K562 (cell line): ENCODE data around the gene SMARCB1. TPM values are rescaled to one million over a fixed set of nuclear protein-coding genes. Genes with fewer than 3 reads are reported as not detected.

Experiments used
- ATAC-seq: fragments of 200-7000 bp; cut with Tn5 transposase; 3 replicates; pipeline ENCODE4 v1.9.1; 2020; ENCODE audit warnings: moderate library complexity
- BruUV-seq: library from RNA; stranded (reverse); fragments of 400-500 nt; replicated peaks from 2 replicates; lab custom pipeline; 2021; lab: Mats Ljungman, UMichigan
- CTCF ChIA-PET: fragments of 300-600 bp; formaldehyde crosslinking; extraction: SDS; loops from one replicate; lab custom pipeline; 2021; ENCODE audit warnings: low intra/inter-chr PET ratio; lab: Yijun Ruan, JAX
- POLR2A ChIA-PET: fragments of 300-600, 350-650 bp; sonication (Branson Sonifier 250); formaldehyde crosslinking; extraction: SDS; loops from one replicate; lab custom pipeline; 2021; ENCODE audit warnings: antibody characterized with exemption, inconsistent platforms; lab: Yijun Ruan, JAX
- DNase-seq, 4 experiments: peaks; one replicate each; pipeline versions ENCODE4 v3.0.0 to v3.0.0-alpha.2; 2011 to 2018; ENCODE audit warnings: low spot score in 3 of 4, mixed read lengths in 3 of 4; ENCODE audit errors: extremely low read depth in 1 of 4
- FAIRE-seq: peaks from 2 replicates; lab custom pipeline; 2011; peaks lifted over from hg19 to GRCh38; lab: Jason Lieb, UNC
- H2AFZ ChIP-seq: 2 replicates; pipeline ENCODE4 v1.6.0; 2011; ENCODE audit warnings: low read depth, low read length, control low read depth, inconsistent platforms
- H3K27ac ChIP-seq: fragments of 200-600 bp; 3 replicates; pipeline ENCODE4 v1.8.0; 2011; ENCODE audit warnings: low read depth, mild to moderate bottlenecking, control low read depth, inconsistent platforms, low read length, moderate library complexity, mixed read lengths; ENCODE audit errors: extremely low read depth
- H3K27me3 ChIP-seq, 2 experiments: fragments of 300-600 bp in 1 of 2; 2 replicates in 1 of 2; 3 replicates in 1 of 2; pipeline versions ENCODE4 v1.6.0 to v1.8.0; 2011; ENCODE audit warnings: inconsistent platforms in 2 of 2, low read length in 2 of 2, mild to moderate bottlenecking in 1 of 2, mixed read lengths in 1 of 2, moderate library complexity in 1 of 2; ENCODE audit not compliant: control insufficient read depth in 2 of 2, insufficient read depth in 2 of 2
- H3K36me3 ChIP-seq: fragments of 300-600 bp; 3 replicates; pipeline ENCODE4 v1.8.0; 2011; ENCODE audit warnings: mild to moderate bottlenecking, low read length, inconsistent platforms; ENCODE audit not compliant: control insufficient read depth, insufficient read depth
- H3K4me1 ChIP-seq, 2 experiments: fragments of 200-600 bp in 1 of 2; replicated peaks in 1 of 2; 2 replicates in 1 of 2; 3 replicates in 1 of 2; pipeline versions ENCODE4 v1.5.1 to v1.8.0; 2011; ENCODE audit warnings: inconsistent platforms in 2 of 2, low read length in 2 of 2, mild to moderate bottlenecking in 1 of 2, mixed read lengths in 1 of 2, moderate library complexity in 1 of 2; ENCODE audit not compliant: control insufficient read depth in 2 of 2, insufficient read depth in 2 of 2
- H3K4me2 ChIP-seq: 2 replicates; pipeline ENCODE4 v1.6.1; 2011; ENCODE audit warnings: low read length, control low read depth, inconsistent platforms, mixed read lengths; ENCODE audit not compliant: insufficient read depth
- H3K4me3 ChIP-seq: fragments of 200-600 bp; sonication (generic), shearing (Covaris generic); 2 replicates; pipeline ENCODE4 v1.5.1; 2016; ENCODE audit warnings: control low read depth, inconsistent platforms
- H3K79me2 ChIP-seq: fragments of 200-600 bp; 3 replicates; pipeline ENCODE4 v1.8.0; 2011; ENCODE audit warnings: low read length, inconsistent platforms; ENCODE audit not compliant: control insufficient read depth, insufficient read depth
- H3K9ac ChIP-seq, 2 experiments: 2 replicates each; pipeline versions ENCODE4 v1.6.0 to v1.6.1; 2011; ENCODE audit warnings: low read depth in 2 of 2, low read length in 2 of 2, control low read depth in 1 of 2, inconsistent platforms in 1 of 2, mild to moderate bottlenecking in 1 of 2, mixed read lengths in 1 of 2; ENCODE audit not compliant: insufficient read depth in 1 of 2
- H3K9me1 ChIP-seq: one replicate; pipeline ENCODE4 v1.6.0; 2011; ENCODE audit warnings: inconsistent platforms, mild to moderate bottlenecking, low read length, moderate library complexity; ENCODE audit not compliant: control insufficient read depth, insufficient read depth
- H3K9me3 ChIP-seq: replicated peaks from 2 replicates; pipeline ENCODE4 v1.5.1; 2011; ENCODE audit warnings: low read depth, low read length, inconsistent platforms; ENCODE audit not compliant: control insufficient read depth, insufficient read depth
- H4K20me1 ChIP-seq: replicated peaks from 2 replicates; pipeline ENCODE4 v1.6.1; 2011; ENCODE audit warnings: low read length, inconsistent platforms, mixed read lengths; ENCODE audit not compliant: control insufficient read depth, insufficient read depth
- FUS ChIP-seq: fragments of 200-400 bp; formaldehyde crosslinking; optimal IDR thresholded peaks from 2 replicates; pipeline ENCODE3; 2017; ENCODE audit warnings: low read depth, low read length
- HNRNPK ChIP-seq: fragments of 200-400 bp; formaldehyde crosslinking; IDR thresholded peaks from one replicate; pipeline ENCODE4 v1.6.1; 2018; ENCODE audit warnings: mild to moderate bottlenecking, low read depth, low read length; ENCODE audit not compliant: poor library complexity, severe bottlenecking
- MTA1 ChIP-seq: fragments of 450-650 bp; IDR thresholded peaks from 2 replicates; pipeline ENCODE4 v1.6.1; 2017; ENCODE audit warnings: borderline replicate concordance
- MTA3 ChIP-seq: fragments of 450-650 bp; formaldehyde crosslinking; IDR thresholded peaks from 2 replicates; pipeline ENCODE4 v1.6.1; 2017; ENCODE audit warnings: mild to moderate bottlenecking, borderline replicate concordance
- MXI1 ChIP-seq: IDR thresholded peaks from 2 replicates; pipeline ENCODE4 v1.6.1; 2011; ENCODE audit warnings: low read depth, mild to moderate bottlenecking, improper control_type of control experiment, low read length
- NRF1 ChIP-seq, 2 experiments: fragments of 450-650 bp; IDR thresholded peaks in 1 of 2; conservative IDR thresholded peaks in 1 of 2; 2 replicates each; pipeline ENCODE4 v1.6.1; 2014; ENCODE audit warnings: mild to moderate bottlenecking in 2 of 2
- POLR2AphosphoS2 ChIP-seq: IDR thresholded peaks from 2 replicates; pipeline ENCODE4 v1.6.1; 2012; ENCODE audit warnings: low read length, improper control_type of control experiment
- SUPT5H ChIP-seq: fragments of 450-650 bp; IDR thresholded peaks from 2 replicates; pipeline ENCODE4 v1.6.1; 2016
- TEAD4 ChIP-seq, 2 experiments: sonication (generic) in 1 of 2; formaldehyde crosslinking in 1 of 2; IDR thresholded peaks; 2 replicates each; pipeline versions ENCODE4 v1.6.1 to v1.8.0; 2012 to 2022; ENCODE audit warnings: borderline replicate concordance in 1 of 2, inconsistent platforms in 1 of 2, low read length in 1 of 2, mild to moderate bottlenecking in 1 of 2, missing genetic modification reagents in 1 of 2
- ZNF282 ChIP-seq: sonication (generic); formaldehyde crosslinking; IDR thresholded peaks from 2 replicates; pipeline ENCODE4 v1.8.1; 2023; ENCODE audit warnings: missing genetic modification reagents
- WGBS: fragments of 100-300 bp; shearing (Covaris generic); methylation state at CpG from one replicate; pipeline ENCODE4 v1.1.6; 2016; ENCODE audit warnings: low coverage, mixed read lengths; ENCODE audit not compliant: insufficient coverage; ENCODE audit errors: missing lambda C conversion rate; 5-methylcytosine and 5-hydroxymethylcytosine counted together
- in situ Hi-C: fragments of 300-500 bp; cut with MboI; formaldehyde crosslinking; loops from 4 replicates; pipeline ENCODE4 v1.15.0; 2018; ENCODE audit warnings: inconsistent platforms, mixed read lengths
- intact Hi-C: fragments of 100-400 bp; cut with micrococcal nuclease; formaldehyde crosslinking; loops from 2 replicates; pipeline ENCODE4 v1.14.2; 2022
- polyA plus RNA-seq, 8 experiments: library from polyadenylated mRNA; depleted of rRNA in 4 of 8; stranded (reverse) in 5 of 8; unstranded in 3 of 8; fragments of >200 nt; fragmentation: Nextera tagmentation in 2 of 8; fragmentation: Illumina TruSeq in 1 of 8; extraction: Ambion mirVana in 2 of 8; extraction: Trizol in 1 of 8; gene quantifications; 2 replicates each; pipeline versions ENCODE4 v1.2.1 to v1.2.3, GENCODE V29; 2011 to 2014; ENCODE audit warnings: inconsistent platforms in 1 of 8, missing spikeins in 1 of 8
- total RNA-seq, 7 experiments: library from RNA; depleted of rRNA in 6 of 7; stranded (reverse); fragments of >200 nt in 6 of 7; fragmentation: Illumina TruSeq in 2 of 7; extraction: Trizol in 2 of 7; gene quantifications; 2 replicates each; pipeline versions ENCODE4 v1.2.1 to v1.2.3, GENCODE V29; 2011 to 2021; ENCODE audit warnings: low replicate concordance in 1 of 7
- TF ChIP-seq, protein P1 (sequence below): fragments of 450-650 bp; formaldehyde crosslinking; IDR thresholded peaks from 2 replicates; pipeline ENCODE4 v1.4.0; 2020; ENCODE audit warnings: mild to moderate bottlenecking, moderate library complexity
- TF ChIP-seq, protein P2 (sequence below): sonication (generic); formaldehyde crosslinking; IDR thresholded peaks from 2 replicates; pipeline ENCODE4 v1.8.0; 2023; ENCODE audit warnings: mild to moderate bottlenecking, missing genetic modification reagents
- TF ChIP-seq, protein P3 (sequence below): fragments of 450-650 bp; conservative IDR thresholded peaks from 2 replicates; pipeline ENCODE4 v1.6.1; 2016; ENCODE audit warnings: missing genetic modification characterization, low read depth, mild to moderate bottlenecking, missing compliant biosample characterization, moderate library complexity

Gene SMARCB1
- total and polyA plus RNA-seq, 9 of the 15 experiments (the other 6 are each of a cell fraction or from before 2014, with no cell fraction given) = 1.2 to 113 (median 65.4) TPM

DNA sequence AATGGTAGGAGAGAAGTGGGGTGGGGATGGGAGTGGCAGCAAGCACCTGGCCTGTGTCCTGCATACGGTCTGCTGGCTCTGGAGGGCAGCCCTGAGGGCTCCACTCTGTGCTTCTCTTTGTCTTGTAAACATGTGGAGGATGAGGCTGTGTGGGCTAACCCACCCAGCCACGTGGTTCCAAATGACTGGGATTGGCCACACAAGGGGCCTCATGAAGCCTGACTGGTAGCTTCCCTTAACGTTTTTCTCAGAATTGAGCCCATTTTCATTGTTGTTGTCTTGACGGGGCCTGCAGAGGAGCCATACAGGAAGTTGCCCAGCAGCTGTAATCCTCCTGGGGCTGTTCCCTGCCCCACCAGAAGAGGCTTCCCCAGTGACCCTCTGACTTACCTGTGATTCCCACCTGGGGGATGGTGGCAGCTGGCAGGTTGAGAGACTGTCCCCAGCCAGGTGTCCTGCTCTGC, 34.0 kb downstream of the SMARCB1 start (continued):
- TF ChIP-seq, protein P1, sequence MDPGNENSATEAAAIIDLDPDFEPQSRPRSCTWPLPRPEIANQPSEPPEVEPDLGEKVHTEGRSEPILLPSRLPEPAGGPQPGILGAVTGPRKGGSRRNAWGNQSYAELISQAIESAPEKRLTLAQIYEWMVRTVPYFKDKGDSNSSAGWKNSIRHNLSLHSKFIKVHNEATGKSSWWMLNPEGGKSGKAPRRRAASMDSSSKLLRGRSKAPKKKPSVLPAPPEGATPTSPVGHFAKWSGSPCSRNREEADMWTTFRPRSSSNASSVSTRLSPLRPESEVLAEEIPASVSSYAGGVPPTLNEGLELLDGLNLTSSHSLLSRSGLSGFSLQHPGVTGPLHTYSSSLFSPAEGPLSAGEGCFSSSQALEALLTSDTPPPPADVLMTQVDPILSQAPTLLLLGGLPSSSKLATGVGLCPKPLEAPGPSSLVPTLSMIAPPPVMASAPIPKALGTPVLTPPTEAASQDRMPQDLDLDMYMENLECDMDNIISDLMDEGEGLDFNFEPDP (CRISPR knock-in tag) = no peak
- TF ChIP-seq MXI1 = no peak
- TF ChIP-seq NRF1 (conservative IDR thresholded peaks at IDR 0.05 in 1 of 2, IDR thresholded peaks at IDR 0.05 in 1 of 2) = no peak
- TF ChIP-seq ZNF282 (CRISPR knock-in tag) = no peak
- TF ChIP-seq TEAD4 (IDR thresholded peaks at IDR 0.05; ENCODE audit: low read length) = no peak
- TF ChIP-seq TEAD4 (CRISPR knock-in tag; IDR thresholded peaks at IDR 0.05; ENCODE audit: borderline replicate concordance) = no peak
- TF ChIP-seq MTA1 = no peak
- TF ChIP-seq, all 486 proteins: peak for 0

DNA sequence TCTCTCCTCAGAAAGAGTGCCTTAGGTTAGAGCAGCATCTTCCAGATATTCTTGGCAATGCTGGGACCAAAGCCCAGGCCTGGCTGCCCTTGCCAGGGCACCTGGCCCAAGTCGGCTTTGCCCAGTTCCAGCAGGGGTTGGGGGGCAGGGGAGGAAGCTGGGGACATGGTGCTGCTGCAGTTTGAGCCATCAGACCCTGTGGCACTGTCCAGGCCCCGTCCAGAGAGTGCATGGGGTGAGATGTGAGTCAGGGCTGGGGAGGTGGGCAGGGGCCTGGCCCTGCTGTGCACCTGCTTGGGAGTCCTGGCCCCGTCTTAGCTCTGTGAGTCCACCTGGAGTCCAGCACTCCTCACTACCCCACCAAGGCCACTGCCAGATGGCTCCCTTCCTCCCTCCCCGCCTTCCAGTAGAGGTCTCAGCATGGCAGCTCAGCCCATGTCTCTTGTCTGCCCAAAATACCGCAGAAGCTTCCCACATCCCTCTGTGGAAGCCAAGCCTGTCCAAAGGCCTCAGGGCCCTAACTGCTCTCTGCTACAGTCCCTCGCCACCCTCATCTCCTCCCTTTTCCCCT, 35.4 kb downstream of the SMARCB1 start:
- H3K9me1 ChIP-seq = no peaks in the 10 kb centered on the region
- TF ChIP-seq FUS = no peak
- TF ChIP-seq SUPT5H = no peak
- TF ChIP-seq, protein P2, sequence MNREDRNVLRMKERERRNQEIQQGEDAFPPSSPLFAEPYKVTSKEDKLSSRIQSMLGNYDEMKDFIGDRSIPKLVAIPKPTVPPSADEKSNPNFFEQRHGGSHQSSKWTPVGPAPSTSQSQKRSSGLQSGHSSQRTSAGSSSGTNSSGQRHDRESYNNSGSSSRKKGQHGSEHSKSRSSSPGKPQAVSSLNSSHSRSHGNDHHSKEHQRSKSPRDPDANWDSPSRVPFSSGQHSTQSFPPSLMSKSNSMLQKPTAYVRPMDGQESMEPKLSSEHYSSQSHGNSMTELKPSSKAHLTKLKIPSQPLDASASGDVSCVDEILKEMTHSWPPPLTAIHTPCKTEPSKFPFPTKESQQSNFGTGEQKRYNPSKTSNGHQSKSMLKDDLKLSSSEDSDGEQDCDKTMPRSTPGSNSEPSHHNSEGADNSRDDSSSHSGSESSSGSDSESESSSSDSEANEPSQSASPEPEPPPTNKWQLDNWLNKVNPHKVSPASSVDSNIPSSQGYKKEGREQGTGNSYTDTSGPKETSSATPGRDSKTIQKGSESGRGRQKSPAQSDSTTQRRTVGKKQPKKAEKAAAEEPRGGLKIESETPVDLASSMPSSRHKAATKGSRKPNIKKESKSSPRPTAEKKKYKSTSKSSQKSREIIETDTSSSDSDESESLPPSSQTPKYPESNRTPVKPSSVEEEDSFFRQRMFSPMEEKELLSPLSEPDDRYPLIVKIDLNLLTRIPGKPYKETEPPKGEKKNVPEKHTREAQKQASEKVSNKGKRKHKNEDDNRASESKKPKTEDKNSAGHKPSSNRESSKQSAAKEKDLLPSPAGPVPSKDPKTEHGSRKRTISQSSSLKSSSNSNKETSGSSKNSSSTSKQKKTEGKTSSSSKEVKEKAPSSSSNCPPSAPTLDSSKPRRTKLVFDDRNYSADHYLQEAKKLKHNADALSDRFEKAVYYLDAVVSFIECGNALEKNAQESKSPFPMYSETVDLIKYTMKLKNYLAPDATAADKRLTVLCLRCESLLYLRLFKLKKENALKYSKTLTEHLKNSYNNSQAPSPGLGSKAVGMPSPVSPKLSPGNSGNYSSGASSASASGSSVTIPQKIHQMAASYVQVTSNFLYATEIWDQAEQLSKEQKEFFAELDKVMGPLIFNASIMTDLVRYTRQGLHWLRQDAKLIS (CRISPR knock-in tag) = no peak
- no peak for TF ChIP-seq MTA3
- TF ChIP-seq, protein P3, sequence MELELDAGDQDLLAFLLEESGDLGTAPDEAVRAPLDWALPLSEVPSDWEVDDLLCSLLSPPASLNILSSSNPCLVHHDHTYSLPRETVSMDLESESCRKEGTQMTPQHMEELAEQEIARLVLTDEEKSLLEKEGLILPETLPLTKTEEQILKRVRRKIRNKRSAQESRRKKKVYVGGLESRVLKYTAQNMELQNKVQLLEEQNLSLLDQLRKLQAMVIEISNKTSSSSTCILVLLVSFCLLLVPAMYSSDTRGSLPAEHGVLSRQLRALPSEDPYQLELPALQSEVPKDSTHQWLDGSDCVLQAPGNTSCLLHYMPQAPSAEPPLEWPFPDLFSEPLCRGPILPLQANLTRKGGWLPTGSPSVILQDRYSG (tag) = no peak
- no peak for TF ChIP-seq HNRNPK
- TF ChIP-seq POLR2AphosphoS2 = no peak

More for the DNA sequence above, 35.4 kb downstream of the SMARCB1 start:
- DNase-seq = no peak
- 88% methylated on average over 4 of the region's 6 CpGs for WGBS
- ChIA-PET POLR2A (no interaction called here), CTCF (no interaction called here)
- no peak overlapping the region for H3K4me3 ChIP-seq
- no peak overlapping the region for H3K4me2 ChIP-seq
- H2AFZ ChIP-seq = no peak overlapping the region
- H3K36me3 ChIP-seq = peaks cover 69% of the 10 kb centered on the region; the same call in 2 of the 3 replicates
- H3K27ac ChIP-seq = no peak overlapping the region
- no peaks in the 10 kb centered on the region for H3K79me2 ChIP-seq
- H3K9ac ChIP-seq = no peak overlapping the region
- no TSS peak for BruUV-seq
- no peak for FAIRE-seq
- H3K27me3 ChIP-seq = no peaks in the 10 kb centered on the region
- in situ Hi-C loops = no loop called here
- intact Hi-C loops = no loop called here
- H4K20me1 ChIP-seq = no peaks in the 10 kb centered on the region
- no peaks in the 10 kb centered on the region for H3K4me1 ChIP-seq
- H3K9me3 ChIP-seq = no peaks in the 10 kb centered on the region
- no peak for ATAC-seq
